Panc1 (cell line): Measurements from ENCODE around the gene NCAPD3. TPM values are rescaled to one million over a fixed set of nuclear protein-coding genes. Genes with fewer than 3 reads are reported as not detected.

Source experiments
- ATAC-seq: fragments of 200-7000 bp; cut with Tn5 transposase; 2 replicates; pipeline ENCODE4 v1.9.1; 2020; ENCODE audit warnings: mild to moderate bottlenecking, moderate library complexity
- BruUV-seq: library from RNA; stranded (reverse); fragments of 400-500 nt; replicated peaks from 2 replicates; lab custom pipeline; 2021; lab: Mats Ljungman, UMichigan
- CTCF ChIA-PET: fragments of 300-600 bp; sonication (Branson Sonifier 250); formaldehyde crosslinking; loops from one replicate; lab custom pipeline; 2022; ENCODE audit warnings: antibody characterized with exemption; lab: Charles Lee
- POLR2A ChIA-PET: fragments of 300-600 bp; sonication (Branson Sonifier 250); formaldehyde crosslinking; loops from one replicate; lab custom pipeline; 2022; ENCODE audit warnings: antibody characterized with exemption; lab: Charles Lee
- DNase-seq: peaks from one replicate; pipeline ENCODE4 v3.0.0-alpha.2; 2010; ENCODE audit warnings: low read depth, low spot score
- H3K27ac ChIP-seq: 2 replicates; pipeline ENCODE4 v1.5.1; 2011; ENCODE audit warnings: mild to moderate bottlenecking, low read length, inconsistent platforms
- H3K27me3 ChIP-seq: fragments of 200-500 bp; sonication (Bioruptor generic); 2 replicates; pipeline ENCODE4 v1.6.0; 2014; ENCODE audit warnings: low read length, inconsistent platforms; ENCODE audit not compliant: control insufficient read depth, insufficient read depth
- H3K36me3 ChIP-seq: fragments of 200-500 bp; sonication (Bioruptor generic); 2 replicates; pipeline ENCODE4 v1.5.1; 2014; ENCODE audit warnings: inconsistent platforms, mild to moderate bottlenecking, low read length, moderate library complexity; ENCODE audit not compliant: control insufficient read depth, insufficient read depth
- H3K4me1 ChIP-seq: 2 replicates; pipeline ENCODE4 v1.5.1; 2011; ENCODE audit warnings: inconsistent platforms, mild to moderate bottlenecking, low read length, moderate library complexity; ENCODE audit not compliant: control insufficient read depth, insufficient read depth
- H3K4me3 ChIP-seq, 2 experiments: 2 replicates each; pipeline ENCODE4 v1.5.1; 2011 to 2012; ENCODE audit warnings: low read depth in 2 of 2, low read length in 2 of 2, mild to moderate bottlenecking in 2 of 2, inconsistent platforms in 1 of 2, moderate library complexity in 1 of 2
- H3K9me3 ChIP-seq: fragments of 200-500 bp; sonication (Bioruptor generic); 2 replicates; pipeline ENCODE4 v1.5.1; 2014; ENCODE audit warnings: low read depth, mild to moderate bottlenecking, inconsistent platforms, low read length, moderate library complexity; ENCODE audit not compliant: control insufficient read depth, insufficient read depth
- POLR2AphosphoS5 ChIP-seq: IDR thresholded peaks from 2 replicates; pipeline ENCODE4 v1.6.1; 2012; ENCODE audit warnings: mild to moderate bottlenecking, low read depth, low read length, moderate library complexity
- SIN3A ChIP-seq: IDR thresholded peaks from 2 replicates; pipeline ENCODE4 v1.6.1; 2012; ENCODE audit warnings: low read depth, mild to moderate bottlenecking, low read length, moderate library complexity, borderline replicate concordance; ENCODE audit not compliant: insufficient read depth
- TCF7L2 ChIP-seq: IDR thresholded peaks from 2 replicates; pipeline ENCODE4 v1.6.1; 2011; ENCODE audit warnings: mild to moderate bottlenecking, low read depth, low read length, inconsistent platforms
- in situ Hi-C: cut with HindIII; loops from 2 replicates; pipeline ENCODE4 v1.10.0; 2016; ENCODE audit warnings: low sequenced_read_pairs, low pct_unique_long_range_greater_than_20kb
- intact Hi-C: fragments of 100-400 bp; cut with micrococcal nuclease; formaldehyde crosslinking; loops from one replicate; pipeline ENCODE4 v1.10.0; 2022; ENCODE audit not compliant: unreplicated experiment
- total RNA-seq: library from RNA; stranded (reverse); gene quantifications from one replicate; pipeline ENCODE4 v1.2.1, GENCODE V29; 2021; ENCODE audit not compliant: unreplicated experiment
- TF ChIP-seq, protein P1 (sequence below): fragments of 450-650 bp; IDR thresholded peaks from 2 replicates; pipeline ENCODE4 v1.5.1; 2017; ENCODE audit warnings: mild to moderate bottlenecking
- TF ChIP-seq, protein P2 (sequence below), 2 experiments: IDR thresholded peaks; 2 replicates each; pipeline ENCODE4 v1.6.1; 2011 to 2012; ENCODE audit warnings: low read depth in 2 of 2, control low read depth in 1 of 2, low read length in 1 of 2, mild to moderate bottlenecking in 1 of 2, moderate library complexity in 1 of 2; ENCODE audit not compliant: insufficient read depth in 1 of 2

NCAPD3 gene
- total RNA-seq, 1 experiment from 2014 or later = 75.9 TPM

DNA sequence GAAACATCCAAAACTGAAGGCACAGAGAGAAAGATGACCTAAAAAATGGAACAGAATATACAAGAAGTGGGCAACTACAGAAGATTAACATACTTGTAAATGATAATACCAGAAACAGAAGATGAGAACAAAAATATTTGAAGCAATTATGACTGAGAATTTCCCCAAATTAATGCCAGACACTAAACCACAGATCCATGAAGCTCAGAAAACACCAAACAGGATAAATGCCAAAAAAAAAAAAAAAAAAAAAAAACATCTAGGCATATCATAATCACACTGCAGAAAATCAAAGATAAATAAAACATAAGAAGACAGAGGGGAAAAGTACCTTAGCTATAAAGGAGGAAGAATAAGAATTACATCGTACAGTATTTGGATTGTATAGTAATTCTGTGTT is 89.6 kb downstream of the NCAPD3 start:
- Histone ChIP-seq H3K9me3 (peaks cover 25% of the 10 kb centered on the region), H3K36me3 (no peaks in the 10 kb centered on the region), H3K4me1 (no peaks in the 10 kb centered on the region), H3K4me3 (no peak overlapping the region), H3K27ac (no peak overlapping the region), H3K27me3 (no peaks in the 10 kb centered on the region)
- no TSS peak for BruUV-seq
- CTCF ChIA-PET = interaction anchor here (1.2 kb wide), 1 partner anchor 84 kb away, joined by 4 read pairs; no protein-coding TSS in a partner anchor
- intact Hi-C loops (no loop called here), in situ Hi-C loops (no loop called here)
- POLR2A ChIA-PET = interaction anchor here (0.6 kb wide), 1 partner anchor 50 kb away, joined by 6 read pairs; no protein-coding TSS in a partner anchor
- ATAC-seq (no peak), DNase-seq (no peak)
- TF ChIP-seq, protein P1, sequence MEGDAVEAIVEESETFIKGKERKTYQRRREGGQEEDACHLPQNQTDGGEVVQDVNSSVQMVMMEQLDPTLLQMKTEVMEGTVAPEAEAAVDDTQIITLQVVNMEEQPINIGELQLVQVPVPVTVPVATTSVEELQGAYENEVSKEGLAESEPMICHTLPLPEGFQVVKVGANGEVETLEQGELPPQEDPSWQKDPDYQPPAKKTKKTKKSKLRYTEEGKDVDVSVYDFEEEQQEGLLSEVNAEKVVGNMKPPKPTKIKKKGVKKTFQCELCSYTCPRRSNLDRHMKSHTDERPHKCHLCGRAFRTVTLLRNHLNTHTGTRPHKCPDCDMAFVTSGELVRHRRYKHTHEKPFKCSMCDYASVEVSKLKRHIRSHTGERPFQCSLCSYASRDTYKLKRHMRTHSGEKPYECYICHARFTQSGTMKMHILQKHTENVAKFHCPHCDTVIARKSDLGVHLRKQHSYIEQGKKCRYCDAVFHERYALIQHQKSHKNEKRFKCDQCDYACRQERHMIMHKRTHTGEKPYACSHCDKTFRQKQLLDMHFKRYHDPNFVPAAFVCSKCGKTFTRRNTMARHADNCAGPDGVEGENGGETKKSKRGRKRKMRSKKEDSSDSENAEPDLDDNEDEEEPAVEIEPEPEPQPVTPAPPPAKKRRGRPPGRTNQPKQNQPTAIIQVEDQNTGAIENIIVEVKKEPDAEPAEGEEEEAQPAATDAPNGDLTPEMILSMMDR = no peak
- TF ChIP-seq, protein P2, sequence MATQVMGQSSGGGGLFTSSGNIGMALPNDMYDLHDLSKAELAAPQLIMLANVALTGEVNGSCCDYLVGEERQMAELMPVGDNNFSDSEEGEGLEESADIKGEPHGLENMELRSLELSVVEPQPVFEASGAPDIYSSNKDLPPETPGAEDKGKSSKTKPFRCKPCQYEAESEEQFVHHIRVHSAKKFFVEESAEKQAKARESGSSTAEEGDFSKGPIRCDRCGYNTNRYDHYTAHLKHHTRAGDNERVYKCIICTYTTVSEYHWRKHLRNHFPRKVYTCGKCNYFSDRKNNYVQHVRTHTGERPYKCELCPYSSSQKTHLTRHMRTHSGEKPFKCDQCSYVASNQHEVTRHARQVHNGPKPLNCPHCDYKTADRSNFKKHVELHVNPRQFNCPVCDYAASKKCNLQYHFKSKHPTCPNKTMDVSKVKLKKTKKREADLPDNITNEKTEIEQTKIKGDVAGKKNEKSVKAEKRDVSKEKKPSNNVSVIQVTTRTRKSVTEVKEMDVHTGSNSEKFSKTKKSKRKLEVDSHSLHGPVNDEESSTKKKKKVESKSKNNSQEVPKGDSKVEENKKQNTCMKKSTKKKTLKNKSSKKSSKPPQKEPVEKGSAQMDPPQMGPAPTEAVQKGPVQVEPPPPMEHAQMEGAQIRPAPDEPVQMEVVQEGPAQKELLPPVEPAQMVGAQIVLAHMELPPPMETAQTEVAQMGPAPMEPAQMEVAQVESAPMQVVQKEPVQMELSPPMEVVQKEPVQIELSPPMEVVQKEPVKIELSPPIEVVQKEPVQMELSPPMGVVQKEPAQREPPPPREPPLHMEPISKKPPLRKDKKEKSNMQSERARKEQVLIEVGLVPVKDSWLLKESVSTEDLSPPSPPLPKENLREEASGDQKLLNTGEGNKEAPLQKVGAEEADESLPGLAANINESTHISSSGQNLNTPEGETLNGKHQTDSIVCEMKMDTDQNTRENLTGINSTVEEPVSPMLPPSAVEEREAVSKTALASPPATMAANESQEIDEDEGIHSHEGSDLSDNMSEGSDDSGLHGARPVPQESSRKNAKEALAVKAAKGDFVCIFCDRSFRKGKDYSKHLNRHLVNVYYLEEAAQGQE (IDR thresholded peaks at IDR 0.05; ENCODE audit: insufficient read depth in 1 of 2, low read depth in 2 of 2, low read length in 1 of 2) = no peak
- TF ChIP-seq TCF7L2 (no peak), SIN3A (no peak), POLR2AphosphoS5 (no peak)

DNA sequence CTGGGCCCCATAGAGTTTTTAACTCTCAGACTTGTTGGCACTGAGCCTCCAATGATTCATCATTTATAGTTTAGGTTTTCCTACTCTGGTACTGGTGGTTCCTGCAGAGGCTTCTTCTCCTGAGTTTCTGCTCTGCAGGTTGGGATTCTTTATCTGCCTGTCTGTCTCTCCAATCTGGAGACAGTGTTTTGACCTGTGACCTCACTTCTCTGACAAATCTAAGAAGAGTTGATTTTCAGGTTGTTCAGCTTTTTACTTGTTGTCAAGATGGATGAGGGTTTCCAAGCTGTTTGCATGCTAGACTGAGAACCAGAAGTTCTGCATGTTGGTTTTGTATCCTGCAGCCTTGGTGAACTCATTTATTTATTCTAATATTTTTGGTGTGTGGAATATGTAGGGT is 91.0 kb downstream of the NCAPD3 start:
- POLR2A ChIA-PET = no interaction called here

More for the DNA sequence above, 91.0 kb downstream of the NCAPD3 start:
- no peak for DNase-seq
- no peak for ATAC-seq
- no peaks in the 10 kb centered on the region for H3K36me3 ChIP-seq
- intact Hi-C loops = no loop called here
- no peaks in the 10 kb centered on the region for H3K4me1 ChIP-seq
- H3K4me3 ChIP-seq = no peak overlapping the region
- CTCF ChIA-PET = no interaction called here
- no peak overlapping the region for H3K27ac ChIP-seq
- H3K27me3 ChIP-seq = no peaks in the 10 kb centered on the region
- no TSS peak for BruUV-seq
- in situ Hi-C loops = no loop called here
- H3K9me3 ChIP-seq = peaks cover 25% of the 10 kb centered on the region
- TF ChIP-seq, protein P1 = no peak
- TF ChIP-seq TCF7L2 (no peak), SIN3A (no peak), POLR2AphosphoS5 (no peak)
- TF ChIP-seq, protein P2 (IDR thresholded peaks at IDR 0.05; ENCODE audit: insufficient read depth in 1 of 2, low read depth in 2 of 2, low read length in 1 of 2) = no peak
